DND-41 (cell line): ENCODE data around the gene GRID2.
"Not testable (repeated sequence)": the region's sequence is repeated elsewhere in the genome, so short reads cannot be mapped to it uniquely, and the experiment has no call there.

Experiments used
- ATAC-seq: fragments of 200-7000 bp; cut with Tn5 transposase; 3 replicates; pipeline ENCODE4 v1.9.1; 2021; ENCODE audit warnings: low read depth; ENCODE audit not compliant: insufficient read depth
- DNase-seq: peaks from one replicate; pipeline ENCODE4 v3.0.0-alpha.2; 2020
- H2AFZ ChIP-seq: 2 replicates; pipeline ENCODE4 v1.6.0; 2012; ENCODE audit warnings: low read depth, low read length
- H3K27ac ChIP-seq: 2 replicates; pipeline ENCODE4 v1.5.1; 2012; ENCODE audit warnings: low read length, inconsistent platforms
- H3K27me3 ChIP-seq: fragments of 200-600 bp; sonication (generic); 2 replicates; pipeline ENCODE4 v1.6.0; 2012; ENCODE audit warnings: low read length, mild to moderate bottlenecking, inconsistent platforms; ENCODE audit not compliant: insufficient read depth, poor library complexity
- H3K36me3 ChIP-seq: 2 replicates; pipeline ENCODE4 v1.5.1; 2012; ENCODE audit warnings: low read length, inconsistent platforms; ENCODE audit not compliant: insufficient read depth
- H3K4me1 ChIP-seq: 2 replicates; pipeline ENCODE4 v1.5.1; 2012; ENCODE audit warnings: mild to moderate bottlenecking, low read length; ENCODE audit not compliant: insufficient read depth
- H3K4me2 ChIP-seq: 2 replicates; pipeline ENCODE4 v1.6.0; 2012; ENCODE audit warnings: mild to moderate bottlenecking, moderate library complexity, low read length, inconsistent platforms; ENCODE audit not compliant: insufficient read depth
- H3K4me3 ChIP-seq, 2 experiments: fragments of 200-600 bp in 1 of 2; shearing (Covaris generic) in 1 of 2; 2 replicates each; pipeline ENCODE4 v1.5.1; 2012 to 2016; ENCODE audit warnings: inconsistent platforms in 2 of 2, low read length in 2 of 2, mild to moderate bottlenecking in 2 of 2, low read depth in 1 of 2, moderate library complexity in 1 of 2
- H3K79me2 ChIP-seq: 2 replicates; pipeline ENCODE4 v1.6.0; 2012; ENCODE audit warnings: low read length, inconsistent platforms; ENCODE audit not compliant: insufficient read depth
- H3K9ac ChIP-seq: 2 replicates; pipeline ENCODE4 v1.6.0; 2012; ENCODE audit warnings: low read depth, mild to moderate bottlenecking, inconsistent platforms, low read length, moderate library complexity
- H3K9me3 ChIP-seq: 2 replicates; pipeline ENCODE4 v1.5.1; 2012; ENCODE audit warnings: low read length, moderate library complexity, mild to moderate bottlenecking, inconsistent platforms; ENCODE audit not compliant: insufficient read depth, severe bottlenecking
- H4K20me1 ChIP-seq: 2 replicates; pipeline ENCODE4 v1.6.0; 2012; ENCODE audit warnings: low read length; ENCODE audit not compliant: insufficient read depth
- CTCF ChIP-seq: IDR thresholded peaks from 2 replicates; pipeline ENCODE4 v1.5.1; 2012; ENCODE audit warnings: borderline replicate concordance, low read length, moderate library complexity, mild to moderate bottlenecking; ENCODE audit not compliant: poor library complexity, severe bottlenecking; ENCODE audit errors: extremely low read depth
- EZH2 ChIP-seq: IDR thresholded peaks from 3 replicates; pipeline ENCODE4 v1.6.1; 2012; ENCODE audit warnings: borderline replicate concordance, low read depth, mild to moderate bottlenecking, moderate library complexity, low read length, inconsistent platforms; ENCODE audit not compliant: severe bottlenecking

The GRID2 gene

GRCh38 chr4:92421920-92422319 lies 118.2 kb downstream of the GRID2 start:
- H3K4me3 ChIP-seq: no peak overlapping the region
- no peaks in the 10 kb centered on the region for H3K4me1 ChIP-seq
- no peak overlapping the region for H3K9ac ChIP-seq
- H2AFZ ChIP-seq: no peak overlapping the region
- no peaks in the 10 kb centered on the region for H3K27me3 ChIP-seq
- no peak overlapping the region for H3K4me2 ChIP-seq
- no peak for ATAC-seq
- TF ChIP-seq CTCF (no peak), EZH2 (no peak)
- H3K79me2 ChIP-seq: no peaks in the 10 kb centered on the region
- no peaks in the 10 kb centered on the region for H3K36me3 ChIP-seq
- no peaks in the 10 kb centered on the region for H4K20me1 ChIP-seq
- no peak for DNase-seq
- H3K27ac ChIP-seq: no peak overlapping the region
- no peaks in the 10 kb centered on the region for H3K9me3 ChIP-seq

GRCh38 chr4:92433272-92433758 lies 129.5 kb downstream of the GRID2 start:
- no peaks in the 10 kb centered on the region for H3K27me3 ChIP-seq
- H2AFZ ChIP-seq: no peak overlapping the region
- H3K79me2 ChIP-seq: no peaks in the 10 kb centered on the region
- H3K27ac ChIP-seq: no peak overlapping the region
- H3K4me2 ChIP-seq: no peak overlapping the region
- no peak for TF ChIP-seq EZH2
- no peak for TF ChIP-seq CTCF
- no peaks in the 10 kb centered on the region for H3K36me3 ChIP-seq
- no peaks in the 10 kb centered on the region for H3K9me3 ChIP-seq
- H3K4me1 ChIP-seq: no peaks in the 10 kb centered on the region
- no peak overlapping the region for H3K9ac ChIP-seq
- H3K4me3 ChIP-seq: no peak overlapping the region
- no peak for ATAC-seq
- no peak for DNase-seq
- H4K20me1 ChIP-seq: no peaks in the 10 kb centered on the region

- H3K4me2 ChIP-seq, H3K36me3 ChIP-seq, ATAC-seq, DNase-seq, H2AFZ ChIP-seq, H3K27me3 ChIP-seq, H3K27ac ChIP-seq, H3K4me1 ChIP-seq, H3K79me2 ChIP-seq, H3K9me3 ChIP-seq, H4K20me1 ChIP-seq, H3K4me3 ChIP-seq, H3K9ac ChIP-seq: not testable (repeated sequence)
Measured at GRCh38 chr4:92438722-92439121, 135.0 kb downstream of the GRID2 start.

- not testable (repeated sequence) for DNase-seq, H2AFZ ChIP-seq, H4K20me1 ChIP-seq, H3K27me3 ChIP-seq, H3K4me2 ChIP-seq, H3K4me3 ChIP-seq, ATAC-seq, H3K36me3 ChIP-seq, H3K27ac ChIP-seq, H3K9me3 ChIP-seq, H3K79me2 ChIP-seq, H3K9ac ChIP-seq, H3K4me1 ChIP-seq
Measured at GRCh38 chr4:92442131-92442530, 138.4 kb downstream of the GRID2 start.

GRCh38 chr4:92444143-92444843 lies 140.5 kb downstream of the GRID2 start:
- H3K27me3 ChIP-seq, H3K4me3 ChIP-seq, H3K79me2 ChIP-seq, H3K4me1 ChIP-seq, H3K27ac ChIP-seq, H2AFZ ChIP-seq, H3K9ac ChIP-seq, H3K9me3 ChIP-seq, H4K20me1 ChIP-seq, H3K36me3 ChIP-seq, ATAC-seq, H3K4me2 ChIP-seq, DNase-seq: not testable (repeated sequence)
